DMS114 treated with DMSO at 0.1 percent for 48 hours (cell line): ENCODE measurements around the gene SCMH1.

Experiments used
- DNase-seq: peaks from one replicate; lab custom pipeline; 2025; ENCODE audit not compliant: unreplicated experiment; lab: John Stamatoyannopoulos, UW

SCMH1 gene

GRCh38 chr1:41101950-41102607, 140.0 kb downstream of the SCMH1 start:
- DNase-seq, result no peak

GRCh38 chr1:41101076-41101475, 141.0 kb downstream of the SCMH1 start:
- no peak for DNase-seq

GRCh38 chr1:41100170-41100569, 141.9 kb downstream of the SCMH1 start:
- DNase-seq, result no peak

- DNase-seq, result no peak
These were observed 143.2 kb downstream of the SCMH1 start for GRCh38 chr1:41098730-41099460.

- DNase-seq, result no peak
These were observed 145.0 kb downstream of the SCMH1 start for GRCh38 chr1:41097105-41097504.

- no peak for DNase-seq
These were observed 148.3 kb downstream of the SCMH1 start for GRCh38 chr1:41093826-41094225.

GRCh38 chr1:41086921-41087320, 155.2 kb downstream of the SCMH1 start:
- no peak for DNase-seq

- no peak for DNase-seq
These were observed 163.5 kb downstream of the SCMH1 start for GRCh38 chr1:41078616-41079015.

GRCh38 chr1:41078193-41078592, 163.9 kb downstream of the SCMH1 start:
- no peak for DNase-seq

- no peak for DNase-seq
These were observed 168.1 kb downstream of the SCMH1 start for GRCh38 chr1:41073971-41074370.

- no peak for DNase-seq
These were observed 170.1 kb downstream of the SCMH1 start for GRCh38 chr1:41072051-41072450.

- no peak for DNase-seq
These were observed 185.2 kb downstream of the SCMH1 start for GRCh38 chr1:41056907-41057306.

- no peak for DNase-seq
These were observed 188.8 kb downstream of the SCMH1 start for GRCh38 chr1:41053316-41053715.

GRCh38 chr1:41051022-41051421, 191.1 kb downstream of the SCMH1 start:
- no peak for DNase-seq

- no peak for DNase-seq
These were observed 193.6 kb downstream of the SCMH1 start for GRCh38 chr1:41048540-41048939.

- no peak for DNase-seq
These were observed 195.7 kb downstream of the SCMH1 start for GRCh38 chr1:41046347-41046775.

GRCh38 chr1:41045740-41046139, 196.4 kb downstream of the SCMH1 start:
- no peak for DNase-seq

GRCh38 chr1:41044187-41044586, 197.9 kb downstream of the SCMH1 start:
- no peak for DNase-seq

GRCh38 chr1:41041614-41042270, 200.4 kb downstream of the SCMH1 start:
- DNase-seq, result no peak

GRCh38 chr1:41038110-41038509, 204.0 kb downstream of the SCMH1 start:
- no peak for DNase-seq

- DNase-seq, result no peak
These were observed 204.8 kb downstream of the SCMH1 start for GRCh38 chr1:41037116-41037903.
